K562 (cell line): ENCODE results near the gene DPEP1. TPM values are rescaled to one million over a fixed set of nuclear protein-coding genes. Genes with fewer than 3 reads are reported as not detected.

Source experiments
- CHCHD3 ChIP-seq: fragments of 250-450 bp; sonication (Bioruptor Pico); IDR thresholded peaks from 2 replicates; pipeline ENCODE4 v2.1.2; 2022; ENCODE audit warnings: mild to moderate bottlenecking
- ERF ChIP-seq: fragments of 450-650 bp; formaldehyde crosslinking; IDR thresholded peaks from 2 replicates; pipeline ENCODE4 v1.4.0; 2020; ENCODE audit warnings: mild to moderate bottlenecking, mixed read lengths
- KAT2B ChIP-seq: IDR thresholded peaks from one replicate; pipeline ENCODE4 v1.6.1; 2012; ENCODE audit warnings: low read depth, mild to moderate bottlenecking, control low read depth, inconsistent platforms, low read length, moderate library complexity
- LARP7 ChIP-seq: fragments of 450-650 bp; IDR thresholded peaks from 2 replicates; pipeline ENCODE4 v1.6.1; 2016
- MEF2D ChIP-seq: conservative IDR thresholded peaks from 2 replicates; pipeline ENCODE4 v1.6.1; 2016; ENCODE audit warnings: low read depth, missing genetic modification characterization, missing compliant biosample characterization
- TEAD4 ChIP-seq, 2 experiments: sonication (generic) in 1 of 2; formaldehyde crosslinking in 1 of 2; IDR thresholded peaks; 2 replicates each; pipeline versions ENCODE4 v1.6.1 to v1.8.0; 2012 to 2022; ENCODE audit warnings: borderline replicate concordance in 1 of 2, inconsistent platforms in 1 of 2, low read length in 1 of 2, mild to moderate bottlenecking in 1 of 2, missing genetic modification reagents in 1 of 2
- ZFX ChIP-seq: sonication (generic); formaldehyde crosslinking; IDR thresholded peaks from 2 replicates; pipeline ENCODE4 v1.8.0; 2022; ENCODE audit warnings: mild to moderate bottlenecking, missing genetic modification reagents, moderate library complexity
- polyA plus RNA-seq, 8 experiments: library from polyadenylated mRNA; depleted of rRNA in 4 of 8; stranded (reverse) in 5 of 8; unstranded in 3 of 8; fragments of >200 nt; fragmentation: Nextera tagmentation in 2 of 8; fragmentation: Illumina TruSeq in 1 of 8; extraction: Ambion mirVana in 2 of 8; extraction: Trizol in 1 of 8; gene quantifications; 2 replicates each; pipeline versions ENCODE4 v1.2.1 to v1.2.3, GENCODE V29; 2011 to 2014; ENCODE audit warnings: inconsistent platforms in 1 of 8, missing spikeins in 1 of 8
- total RNA-seq, 7 experiments: library from RNA; depleted of rRNA in 6 of 7; stranded (reverse); fragments of >200 nt in 6 of 7; fragmentation: Illumina TruSeq in 2 of 7; extraction: Trizol in 2 of 7; gene quantifications; 2 replicates each; pipeline versions ENCODE4 v1.2.1 to v1.2.3, GENCODE V29; 2011 to 2021; ENCODE audit warnings: low replicate concordance in 1 of 7
- TF ChIP-seq, protein P1 (sequence below): fragments of 200-600 bp; sonication (generic); IDR thresholded peaks from one replicate; pipeline ENCODE4 v1.6.1; 2012; ENCODE audit warnings: mild to moderate bottlenecking, low read depth, low read length, inconsistent platforms
- TF ChIP-seq, protein P2 (sequence below): fragments of 450-650 bp; conservative IDR thresholded peaks from 2 replicates; pipeline ENCODE4 v1.6.1; 2016; ENCODE audit warnings: missing genetic modification characterization, low read depth, mild to moderate bottlenecking, missing compliant biosample characterization, moderate library complexity
- TF ChIP-seq, protein P3 (sequence below): IDR thresholded peaks from 3 replicates; pipeline ENCODE4 v1.6.1; 2011; ENCODE audit warnings: borderline replicate concordance, mild to moderate bottlenecking, moderate library complexity; ENCODE audit not compliant: insufficient read length; ENCODE audit errors: extremely low read depth

Gene DPEP1
- total and polyA plus RNA-seq, 9 of the 15 experiments (the other 6 are each of a cell fraction or from before 2014, with no cell fraction given) = 0.14 to 0.31 (median 0.20) TPM; not detected in 6

DNA sequence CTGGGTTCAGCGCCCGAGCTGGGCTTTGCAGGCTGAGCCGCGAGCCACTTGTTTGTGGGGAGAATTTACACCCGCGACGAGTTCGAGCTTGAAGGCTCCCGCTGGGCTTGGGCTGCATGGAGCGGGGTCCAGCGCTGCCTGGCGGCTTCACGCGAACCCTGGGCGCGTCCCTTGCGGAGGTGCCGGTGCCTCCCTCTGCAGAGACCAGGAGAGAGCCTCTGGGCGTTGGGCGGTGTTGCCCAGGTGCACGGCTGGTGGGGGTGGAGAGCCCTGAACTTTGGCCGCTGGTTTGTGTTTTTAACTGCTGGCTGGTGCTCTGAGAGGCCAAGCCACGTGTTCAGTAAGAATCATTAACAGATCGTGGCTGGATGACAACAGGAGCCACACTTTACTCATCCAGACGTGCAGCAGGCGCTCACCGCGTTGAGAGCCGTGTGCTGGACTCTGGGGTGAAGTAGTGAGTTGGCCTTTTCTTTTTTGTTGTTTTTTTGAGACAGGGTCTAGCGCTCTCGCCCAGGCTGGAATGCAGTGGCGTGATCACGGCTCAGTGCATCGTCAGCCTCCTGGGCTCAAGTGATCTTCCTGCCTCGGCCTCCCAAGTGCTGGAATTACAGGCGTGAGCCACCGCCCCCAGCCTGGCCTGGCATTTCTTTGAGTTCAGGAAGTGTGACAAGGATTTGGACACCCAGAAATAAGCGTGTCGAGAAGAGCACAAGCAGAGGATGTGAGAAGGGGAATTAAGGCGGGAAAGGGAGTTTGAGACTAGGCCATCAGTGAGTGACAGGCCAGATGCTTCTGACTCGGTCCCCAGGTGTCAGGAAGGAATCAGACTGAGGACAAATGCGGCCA lies 73.9 kb downstream of the DPEP1 start (continued):
- TF ChIP-seq, protein P1, sequence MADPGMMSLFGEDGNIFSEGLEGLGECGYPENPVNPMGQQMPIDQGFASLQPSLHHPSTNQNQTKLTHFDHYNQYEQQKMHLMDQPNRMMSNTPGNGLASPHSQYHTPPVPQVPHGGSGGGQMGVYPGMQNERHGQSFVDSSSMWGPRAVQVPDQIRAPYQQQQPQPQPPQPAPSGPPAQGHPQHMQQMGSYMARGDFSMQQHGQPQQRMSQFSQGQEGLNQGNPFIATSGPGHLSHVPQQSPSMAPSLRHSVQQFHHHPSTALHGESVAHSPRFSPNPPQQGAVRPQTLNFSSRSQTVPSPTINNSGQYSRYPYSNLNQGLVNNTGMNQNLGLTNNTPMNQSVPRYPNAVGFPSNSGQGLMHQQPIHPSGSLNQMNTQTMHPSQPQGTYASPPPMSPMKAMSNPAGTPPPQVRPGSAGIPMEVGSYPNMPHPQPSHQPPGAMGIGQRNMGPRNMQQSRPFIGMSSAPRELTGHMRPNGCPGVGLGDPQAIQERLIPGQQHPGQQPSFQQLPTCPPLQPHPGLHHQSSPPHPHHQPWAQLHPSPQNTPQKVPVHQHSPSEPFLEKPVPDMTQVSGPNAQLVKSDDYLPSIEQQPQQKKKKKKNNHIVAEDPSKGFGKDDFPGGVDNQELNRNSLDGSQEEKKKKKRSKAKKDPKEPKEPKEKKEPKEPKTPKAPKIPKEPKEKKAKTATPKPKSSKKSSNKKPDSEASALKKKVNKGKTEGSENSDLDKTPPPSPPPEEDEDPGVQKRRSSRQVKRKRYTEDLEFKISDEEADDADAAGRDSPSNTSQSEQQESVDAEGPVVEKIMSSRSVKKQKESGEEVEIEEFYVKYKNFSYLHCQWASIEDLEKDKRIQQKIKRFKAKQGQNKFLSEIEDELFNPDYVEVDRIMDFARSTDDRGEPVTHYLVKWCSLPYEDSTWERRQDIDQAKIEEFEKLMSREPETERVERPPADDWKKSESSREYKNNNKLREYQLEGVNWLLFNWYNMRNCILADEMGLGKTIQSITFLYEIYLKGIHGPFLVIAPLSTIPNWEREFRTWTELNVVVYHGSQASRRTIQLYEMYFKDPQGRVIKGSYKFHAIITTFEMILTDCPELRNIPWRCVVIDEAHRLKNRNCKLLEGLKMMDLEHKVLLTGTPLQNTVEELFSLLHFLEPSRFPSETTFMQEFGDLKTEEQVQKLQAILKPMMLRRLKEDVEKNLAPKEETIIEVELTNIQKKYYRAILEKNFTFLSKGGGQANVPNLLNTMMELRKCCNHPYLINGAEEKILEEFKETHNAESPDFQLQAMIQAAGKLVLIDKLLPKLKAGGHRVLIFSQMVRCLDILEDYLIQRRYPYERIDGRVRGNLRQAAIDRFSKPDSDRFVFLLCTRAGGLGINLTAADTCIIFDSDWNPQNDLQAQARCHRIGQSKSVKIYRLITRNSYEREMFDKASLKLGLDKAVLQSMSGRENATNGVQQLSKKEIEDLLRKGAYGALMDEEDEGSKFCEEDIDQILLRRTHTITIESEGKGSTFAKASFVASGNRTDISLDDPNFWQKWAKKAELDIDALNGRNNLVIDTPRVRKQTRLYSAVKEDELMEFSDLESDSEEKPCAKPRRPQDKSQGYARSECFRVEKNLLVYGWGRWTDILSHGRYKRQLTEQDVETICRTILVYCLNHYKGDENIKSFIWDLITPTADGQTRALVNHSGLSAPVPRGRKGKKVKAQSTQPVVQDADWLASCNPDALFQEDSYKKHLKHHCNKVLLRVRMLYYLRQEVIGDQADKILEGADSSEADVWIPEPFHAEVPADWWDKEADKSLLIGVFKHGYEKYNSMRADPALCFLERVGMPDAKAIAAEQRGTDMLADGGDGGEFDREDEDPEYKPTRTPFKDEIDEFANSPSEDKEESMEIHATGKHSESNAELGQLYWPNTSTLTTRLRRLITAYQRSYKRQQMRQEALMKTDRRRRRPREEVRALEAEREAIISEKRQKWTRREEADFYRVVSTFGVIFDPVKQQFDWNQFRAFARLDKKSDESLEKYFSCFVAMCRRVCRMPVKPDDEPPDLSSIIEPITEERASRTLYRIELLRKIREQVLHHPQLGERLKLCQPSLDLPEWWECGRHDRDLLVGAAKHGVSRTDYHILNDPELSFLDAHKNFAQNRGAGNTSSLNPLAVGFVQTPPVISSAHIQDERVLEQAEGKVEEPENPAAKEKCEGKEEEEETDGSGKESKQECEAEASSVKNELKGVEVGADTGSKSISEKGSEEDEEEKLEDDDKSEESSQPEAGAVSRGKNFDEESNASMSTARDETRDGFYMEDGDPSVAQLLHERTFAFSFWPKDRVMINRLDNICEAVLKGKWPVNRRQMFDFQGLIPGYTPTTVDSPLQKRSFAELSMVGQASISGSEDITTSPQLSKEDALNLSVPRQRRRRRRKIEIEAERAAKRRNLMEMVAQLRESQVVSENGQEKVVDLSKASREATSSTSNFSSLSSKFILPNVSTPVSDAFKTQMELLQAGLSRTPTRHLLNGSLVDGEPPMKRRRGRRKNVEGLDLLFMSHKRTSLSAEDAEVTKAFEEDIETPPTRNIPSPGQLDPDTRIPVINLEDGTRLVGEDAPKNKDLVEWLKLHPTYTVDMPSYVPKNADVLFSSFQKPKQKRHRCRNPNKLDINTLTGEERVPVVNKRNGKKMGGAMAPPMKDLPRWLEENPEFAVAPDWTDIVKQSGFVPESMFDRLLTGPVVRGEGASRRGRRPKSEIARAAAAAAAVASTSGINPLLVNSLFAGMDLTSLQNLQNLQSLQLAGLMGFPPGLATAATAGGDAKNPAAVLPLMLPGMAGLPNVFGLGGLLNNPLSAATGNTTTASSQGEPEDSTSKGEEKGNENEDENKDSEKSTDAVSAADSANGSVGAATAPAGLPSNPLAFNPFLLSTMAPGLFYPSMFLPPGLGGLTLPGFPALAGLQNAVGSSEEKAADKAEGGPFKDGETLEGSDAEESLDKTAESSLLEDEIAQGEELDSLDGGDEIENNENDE = no peak
- TF ChIP-seq, protein P2, sequence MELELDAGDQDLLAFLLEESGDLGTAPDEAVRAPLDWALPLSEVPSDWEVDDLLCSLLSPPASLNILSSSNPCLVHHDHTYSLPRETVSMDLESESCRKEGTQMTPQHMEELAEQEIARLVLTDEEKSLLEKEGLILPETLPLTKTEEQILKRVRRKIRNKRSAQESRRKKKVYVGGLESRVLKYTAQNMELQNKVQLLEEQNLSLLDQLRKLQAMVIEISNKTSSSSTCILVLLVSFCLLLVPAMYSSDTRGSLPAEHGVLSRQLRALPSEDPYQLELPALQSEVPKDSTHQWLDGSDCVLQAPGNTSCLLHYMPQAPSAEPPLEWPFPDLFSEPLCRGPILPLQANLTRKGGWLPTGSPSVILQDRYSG (tag) = no peak
- TF ChIP-seq TEAD4 (IDR thresholded peaks at IDR 0.05; ENCODE audit: low read length) = no peak
- TF ChIP-seq TEAD4 (CRISPR knock-in tag; IDR thresholded peaks at IDR 0.05; ENCODE audit: borderline replicate concordance) = no peak
- TF ChIP-seq KAT2B = no peak
- no peak for TF ChIP-seq ERF (CRISPR knock-in tag)
- peak; percentile 12; the same call in 1 of the 2 replicates for TF ChIP-seq ZFX (CRISPR knock-in tag)
- no peak for TF ChIP-seq CHCHD3 (CRISPR knock-in tag)
- TF ChIP-seq LARP7 = no peak
- TF ChIP-seq, protein P3, sequence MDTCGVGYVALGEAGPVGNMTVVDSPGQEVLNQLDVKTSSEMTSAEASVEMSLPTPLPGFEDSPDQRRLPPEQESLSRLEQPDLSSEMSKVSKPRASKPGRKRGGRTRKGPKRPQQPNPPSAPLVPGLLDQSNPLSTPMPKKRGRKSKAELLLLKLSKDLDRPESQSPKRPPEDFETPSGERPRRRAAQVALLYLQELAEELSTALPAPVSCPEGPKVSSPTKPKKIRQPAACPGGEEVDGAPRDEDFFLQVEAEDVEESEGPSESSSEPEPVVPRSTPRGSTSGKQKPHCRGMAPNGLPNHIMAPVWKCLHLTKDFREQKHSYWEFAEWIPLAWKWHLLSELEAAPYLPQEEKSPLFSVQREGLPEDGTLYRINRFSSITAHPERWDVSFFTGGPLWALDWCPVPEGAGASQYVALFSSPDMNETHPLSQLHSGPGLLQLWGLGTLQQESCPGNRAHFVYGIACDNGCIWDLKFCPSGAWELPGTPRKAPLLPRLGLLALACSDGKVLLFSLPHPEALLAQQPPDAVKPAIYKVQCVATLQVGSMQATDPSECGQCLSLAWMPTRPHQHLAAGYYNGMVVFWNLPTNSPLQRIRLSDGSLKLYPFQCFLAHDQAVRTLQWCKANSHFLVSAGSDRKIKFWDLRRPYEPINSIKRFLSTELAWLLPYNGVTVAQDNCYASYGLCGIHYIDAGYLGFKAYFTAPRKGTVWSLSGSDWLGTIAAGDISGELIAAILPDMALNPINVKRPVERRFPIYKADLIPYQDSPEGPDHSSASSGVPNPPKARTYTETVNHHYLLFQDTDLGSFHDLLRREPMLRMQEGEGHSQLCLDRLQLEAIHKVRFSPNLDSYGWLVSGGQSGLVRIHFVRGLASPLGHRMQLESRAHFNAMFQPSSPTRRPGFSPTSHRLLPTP = no peak
- no peak for TF ChIP-seq MEF2D (tag)
